HG02759 (cell line): ENCODE measurements around the gene RAB1A.
"Not testable (repeated sequence)": the region's sequence is repeated elsewhere in the genome, so short reads cannot be mapped to it uniquely, and the experiment has no call there.

Experiments used
- ATAC-seq: cut with Tn5 transposase; IDR thresholded peaks from one replicate; pipeline ENCODE4 v1.9.1; 2021; ENCODE audit warnings: mild to moderate bottlenecking, moderate library complexity; ENCODE audit not compliant: unreplicated experiment

RAB1A gene

DNA sequence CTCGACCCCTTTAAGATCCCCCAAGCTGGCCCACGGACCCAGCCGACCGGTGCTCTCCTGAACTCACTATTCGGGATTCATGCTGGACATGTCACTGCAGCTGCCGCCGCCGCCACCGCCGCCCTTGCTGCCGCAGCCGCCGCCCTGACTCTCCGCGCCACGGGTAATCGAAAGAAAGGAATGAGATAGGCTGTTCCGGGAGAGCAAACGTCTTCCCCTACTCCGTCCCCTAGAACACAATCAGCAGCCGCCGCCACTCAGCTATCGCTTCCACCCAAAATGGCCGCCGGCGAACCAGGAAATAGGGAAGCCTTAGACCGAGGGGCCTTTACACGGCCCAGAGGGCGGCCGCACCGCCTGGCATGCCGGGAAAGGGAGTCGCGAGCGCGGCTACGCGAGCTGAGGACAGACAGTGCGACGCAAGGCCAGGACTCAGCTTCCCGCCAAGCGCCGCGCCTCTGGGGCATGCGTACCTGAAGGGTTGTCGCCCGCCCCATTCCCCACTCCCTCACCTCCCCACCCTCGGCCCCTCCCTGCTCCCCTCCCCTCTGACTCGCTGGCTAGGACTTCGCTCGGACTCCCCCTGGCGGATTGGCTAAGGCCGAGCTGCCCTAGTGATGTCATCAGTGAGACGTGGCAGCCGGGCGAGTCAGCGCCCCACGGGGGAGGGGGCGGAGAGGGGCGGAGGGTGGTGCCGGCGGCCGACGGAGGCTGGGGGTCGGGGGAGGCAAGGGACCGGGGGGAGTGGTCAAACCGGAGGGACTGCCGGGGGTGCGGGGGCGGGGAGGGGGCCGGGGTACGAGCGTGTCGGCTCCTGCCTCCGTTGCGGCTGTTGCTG lies at the start of gene RAB1A:
TSS of gene RAB1A (minus strand) at position 281 of the 838 bp plus-strand sequence. CDS start at position 90, 191 bp downstream.
- peak; percentile 98 for ATAC-seq

DNA sequence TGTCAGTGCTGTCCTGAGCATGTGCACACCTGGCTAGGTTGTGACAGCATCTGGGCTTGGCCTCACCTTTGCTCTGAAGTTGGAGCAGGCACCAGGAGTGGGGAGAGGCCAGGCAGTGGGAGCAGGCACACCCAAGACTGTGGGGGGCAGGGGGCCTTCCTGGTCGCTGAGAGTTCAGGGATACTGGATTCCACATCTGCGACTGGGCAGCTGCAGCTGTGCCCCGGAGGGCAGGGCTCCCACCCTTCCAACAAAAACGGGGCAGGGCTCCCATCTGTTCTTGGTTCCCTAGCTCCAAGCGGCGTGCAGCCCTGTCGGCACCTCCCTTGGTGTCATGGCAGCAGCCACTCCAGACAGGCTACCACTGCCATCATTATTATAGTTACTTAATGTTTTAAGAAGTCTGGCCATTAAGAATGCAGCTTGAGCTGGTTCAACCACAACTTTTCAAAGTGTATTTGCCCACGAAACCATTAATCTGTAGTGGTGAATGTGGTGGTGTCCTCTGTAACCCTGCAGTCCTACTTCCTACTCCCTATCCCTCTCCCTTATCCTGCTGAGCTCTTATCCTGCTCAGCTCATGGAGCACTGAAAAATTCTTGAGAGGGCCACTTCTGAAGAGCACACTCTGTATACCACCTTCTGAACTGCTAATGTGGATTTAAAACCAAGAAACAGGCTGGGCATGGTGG lies 48.0 kb upstream of the RAB1A start:
- no peak for ATAC-seq

DNA sequence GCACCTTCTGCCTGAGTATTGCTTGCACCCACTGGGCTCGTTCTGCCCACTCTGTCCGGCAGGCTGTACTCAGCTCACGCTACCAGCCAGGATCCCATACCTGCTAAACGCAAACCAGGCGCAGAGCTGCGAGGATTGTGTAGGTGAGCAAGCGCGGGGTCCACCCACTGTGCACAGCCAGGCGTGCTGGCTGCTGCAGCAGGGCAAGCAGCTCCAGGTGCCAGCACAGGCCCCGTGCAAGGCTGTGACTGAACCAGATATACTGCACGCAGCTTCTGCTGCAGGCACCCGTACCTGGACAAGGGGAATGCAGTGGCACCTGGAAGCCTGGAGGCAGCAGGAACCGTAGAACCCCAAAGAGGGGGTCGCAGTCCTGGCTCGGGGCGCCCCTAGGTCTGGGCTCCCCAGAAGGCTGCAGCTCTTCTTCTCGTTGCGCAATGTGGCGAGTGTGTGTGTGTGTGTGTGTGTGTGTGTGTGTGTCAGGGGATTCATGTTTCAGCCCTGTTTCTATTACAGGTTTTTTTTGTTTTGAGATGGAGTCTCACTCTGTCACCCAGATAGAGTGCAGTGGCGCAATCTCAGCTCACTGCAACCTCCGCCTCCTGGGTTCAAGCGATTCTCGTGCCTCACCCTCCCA lies 46.1 kb upstream of the RAB1A start:
- ATAC-seq, result no peak

DNA sequence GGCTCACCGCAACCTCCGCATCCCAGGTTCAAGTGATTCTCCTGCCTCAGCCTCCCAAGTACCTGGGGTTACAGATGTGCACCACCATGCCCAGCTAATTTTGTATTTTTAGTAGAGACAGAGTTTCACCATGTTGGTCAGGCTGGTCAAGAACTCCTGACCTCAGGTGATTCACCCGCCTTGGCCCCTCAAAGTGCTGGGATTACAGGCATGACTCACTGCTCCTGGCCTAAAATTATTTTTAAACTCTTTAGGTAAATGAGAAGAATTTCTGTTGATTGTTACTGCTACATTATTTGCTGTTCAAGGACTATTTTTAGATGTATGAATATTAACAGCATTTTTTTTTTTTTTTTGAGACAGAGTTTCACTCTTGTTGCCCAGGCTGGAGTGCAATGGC lies 44.1 kb upstream of the RAB1A start:
- ATAC-seq, result not testable (repeated sequence)

DNA sequence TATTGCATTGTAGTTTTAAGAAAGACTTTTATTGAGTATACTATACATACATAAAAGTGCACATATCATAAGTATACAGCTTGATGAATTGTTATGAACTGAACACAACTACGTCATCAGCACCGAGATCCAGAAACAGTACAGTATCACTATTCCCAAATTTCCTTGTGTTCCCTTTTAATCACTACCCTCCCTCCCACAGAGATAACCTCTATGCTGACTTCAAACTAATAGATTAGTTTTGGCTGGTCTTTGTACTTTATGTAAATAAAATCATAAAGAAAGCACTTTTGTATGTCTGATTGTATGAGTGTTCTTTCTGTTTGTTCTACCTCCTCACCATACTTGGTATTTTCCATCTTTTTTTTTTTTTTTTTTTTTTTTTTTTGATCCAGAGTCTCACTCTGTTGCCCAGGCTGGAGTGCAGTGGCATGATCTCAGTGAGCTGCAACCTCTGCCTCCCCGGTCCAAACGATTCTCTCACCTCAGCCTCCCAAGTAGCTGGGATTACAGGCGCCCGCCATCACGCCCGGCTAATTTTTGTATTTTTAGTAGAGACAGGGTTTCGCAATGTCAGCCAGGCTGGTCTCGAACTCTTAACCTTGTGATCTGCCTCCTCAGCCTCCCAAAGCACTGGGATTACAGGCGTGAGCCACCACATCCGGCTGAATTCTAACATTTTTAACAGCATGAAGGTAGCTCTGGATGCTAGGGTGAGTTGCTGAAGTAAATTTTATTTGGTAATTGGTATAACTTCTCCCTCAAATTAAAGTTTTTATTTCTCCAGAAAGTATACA lies 43.3 kb upstream of the RAB1A start:
- no peak for ATAC-seq

DNA sequence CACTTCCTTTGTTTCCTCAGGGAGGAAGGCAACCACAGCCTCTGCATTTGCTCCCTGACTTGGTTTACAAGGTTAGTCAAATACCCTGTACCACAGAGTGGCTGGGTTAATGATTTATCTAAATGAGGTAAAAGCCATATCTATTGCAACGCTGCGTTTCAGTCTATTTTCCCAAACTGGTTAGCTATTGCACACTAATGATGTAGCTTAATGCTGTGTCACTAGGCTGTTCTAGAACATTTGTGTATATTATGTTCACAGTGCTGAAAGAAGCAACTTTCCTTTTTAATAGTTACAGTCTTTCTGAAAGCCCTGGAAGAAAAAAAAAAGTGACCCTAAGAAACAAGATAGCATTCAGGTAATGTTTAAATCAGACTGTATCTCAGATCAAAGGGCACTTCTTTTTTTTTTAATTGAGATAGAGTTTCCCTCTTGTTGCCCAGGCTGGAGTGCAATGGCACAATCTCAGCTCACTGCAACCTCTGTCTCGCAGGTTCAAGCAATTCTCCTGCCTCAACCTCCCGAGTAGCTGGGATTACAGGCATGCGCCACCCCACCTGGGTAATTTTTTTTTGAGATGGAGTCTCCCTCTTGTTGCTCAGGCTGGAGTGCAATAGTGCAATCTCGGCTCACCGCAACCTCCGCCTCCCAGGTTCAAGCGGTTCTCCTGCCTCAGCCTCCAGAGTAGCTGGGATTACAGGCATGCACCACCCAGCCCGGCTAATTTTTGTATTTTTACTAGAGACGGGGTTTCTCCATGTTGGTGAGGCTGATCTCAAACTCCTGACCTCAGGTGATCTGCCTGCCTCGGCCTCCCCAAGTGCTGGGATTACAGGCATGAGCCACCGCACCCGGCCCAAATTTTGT lies 40.9 kb upstream of the RAB1A start:
- not testable (repeated sequence) for ATAC-seq

DNA sequence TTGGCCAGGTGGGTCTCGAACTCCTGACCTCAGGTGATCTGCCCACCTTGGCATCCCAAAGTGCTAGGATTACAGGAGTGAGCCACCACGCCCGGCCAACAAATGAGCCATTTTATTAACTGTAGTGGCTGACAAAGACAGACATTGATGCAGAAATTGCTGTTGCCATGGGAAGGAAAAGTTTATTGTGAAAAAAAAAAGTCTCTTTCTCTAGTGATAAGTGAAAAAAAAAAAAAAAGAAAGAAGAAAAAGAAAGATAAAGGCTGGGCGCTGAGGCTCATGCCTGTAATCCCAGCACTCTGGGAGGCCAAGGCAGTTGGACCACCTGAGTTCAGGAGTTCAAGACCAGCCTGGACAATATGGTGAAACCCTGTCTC lies 39.8 kb upstream of the RAB1A start:
- no peak for ATAC-seq

DNA sequence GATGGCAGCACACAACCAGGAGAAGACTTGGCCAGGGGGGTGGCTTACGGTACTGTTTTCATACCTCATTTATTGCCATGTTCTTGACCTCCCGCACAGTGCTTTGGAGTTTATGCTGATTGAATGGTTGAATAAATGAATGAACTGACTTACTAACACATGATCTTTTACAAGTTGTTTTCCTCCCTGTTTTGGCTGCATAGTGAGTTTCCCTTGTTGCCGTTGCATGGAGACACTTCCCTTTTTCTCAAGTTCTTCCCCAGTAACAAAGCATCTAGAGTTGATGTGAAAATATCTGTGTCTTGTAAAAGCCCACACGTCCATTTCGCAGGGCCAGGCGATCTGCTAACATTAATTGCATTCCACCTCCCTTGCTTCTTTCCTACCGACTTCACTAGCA lies 35.7 kb upstream of the RAB1A start:
- ATAC-seq, result no peak

DNA sequence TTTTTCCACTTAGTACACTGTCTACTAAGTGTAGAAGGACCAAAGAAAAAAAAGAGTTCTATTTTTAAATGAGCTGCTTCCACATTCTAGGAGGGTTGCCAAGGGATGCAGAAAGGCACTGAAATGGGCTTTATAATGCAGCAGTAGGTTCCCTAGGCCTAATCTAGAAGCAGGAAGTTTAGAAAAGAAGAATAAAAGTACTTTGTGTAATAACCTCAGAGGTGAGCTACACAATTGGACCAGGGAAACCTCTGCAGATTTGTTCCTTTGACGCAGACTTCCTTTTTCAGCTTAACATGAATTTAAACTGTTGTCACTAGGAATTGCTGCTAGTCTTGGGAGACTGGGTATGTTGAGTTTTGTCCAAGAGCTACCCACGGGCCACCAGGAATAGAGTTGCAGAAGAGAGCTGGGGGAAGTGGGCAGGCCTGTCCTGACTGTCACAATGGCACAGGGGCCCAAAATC lies 34.6 kb upstream of the RAB1A start:
- no peak for ATAC-seq

DNA sequence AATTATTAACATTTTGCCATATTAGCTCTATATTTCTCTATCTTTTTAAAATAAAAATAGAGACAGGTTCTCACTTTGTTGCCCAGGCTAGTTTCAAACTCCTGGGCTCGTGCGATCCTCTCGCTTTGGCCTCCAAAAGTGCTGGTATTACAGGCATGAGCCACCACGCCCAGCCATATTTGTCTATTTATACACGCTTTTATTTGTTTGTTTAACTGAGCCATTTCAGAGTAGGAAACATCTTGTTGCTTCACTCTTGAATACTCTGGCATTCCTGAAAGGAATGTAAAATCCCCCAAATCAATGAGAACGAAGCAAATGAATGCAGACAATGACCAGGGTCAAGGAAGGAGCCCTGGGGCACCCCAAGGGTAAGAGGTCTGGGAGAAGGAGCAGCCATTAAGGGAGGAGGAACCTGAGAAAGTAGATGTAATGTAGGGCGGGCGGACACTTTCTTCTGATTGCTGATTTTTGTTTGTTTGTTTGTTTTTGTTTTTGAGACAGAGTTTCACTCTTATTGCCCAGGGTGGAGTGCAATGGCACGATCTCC lies 31.7 kb upstream of the RAB1A start:
- no peak for ATAC-seq

DNA sequence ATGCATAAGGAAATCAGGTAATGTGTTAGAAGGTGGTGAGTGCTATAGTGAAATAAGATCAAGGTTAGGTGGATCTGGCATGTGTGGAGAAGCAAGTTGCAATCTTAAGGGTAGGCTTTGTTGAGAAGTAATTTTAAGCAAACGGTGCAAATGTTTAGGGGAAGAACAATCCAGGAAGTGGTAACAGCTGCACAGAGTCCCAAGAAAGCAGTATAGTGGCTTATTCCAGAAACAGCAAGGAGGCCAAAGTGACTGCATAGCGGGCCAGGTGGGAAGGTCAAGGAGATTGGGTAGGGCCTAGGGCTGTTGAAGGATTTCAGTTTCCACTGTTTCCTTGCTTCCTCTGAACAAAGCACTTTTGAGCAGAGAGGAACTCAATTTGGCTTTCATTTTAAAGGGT lies 30.0 kb upstream of the RAB1A start:
- ATAC-seq, result no peak

DNA sequence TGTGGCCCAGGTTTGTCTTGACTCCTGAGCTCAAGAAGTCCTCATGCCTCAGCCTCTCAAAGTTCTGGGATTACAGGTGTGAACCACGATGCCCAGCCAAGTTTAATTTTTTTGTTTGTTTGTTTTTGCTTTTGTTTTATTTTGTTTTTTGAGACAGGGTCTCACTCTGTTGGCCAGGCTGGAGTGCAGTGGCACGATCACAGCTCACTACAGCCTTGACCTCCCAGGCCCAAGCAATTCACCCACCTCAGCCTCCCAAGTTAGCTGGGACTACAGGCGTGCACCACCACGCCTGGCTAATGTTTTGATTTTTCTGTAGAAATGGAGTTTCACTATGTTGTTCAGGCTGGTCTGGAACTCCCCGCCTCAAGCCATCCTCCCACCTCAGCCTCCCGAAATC lies 29.4 kb upstream of the RAB1A start:
- ATAC-seq, result no peak

DNA sequence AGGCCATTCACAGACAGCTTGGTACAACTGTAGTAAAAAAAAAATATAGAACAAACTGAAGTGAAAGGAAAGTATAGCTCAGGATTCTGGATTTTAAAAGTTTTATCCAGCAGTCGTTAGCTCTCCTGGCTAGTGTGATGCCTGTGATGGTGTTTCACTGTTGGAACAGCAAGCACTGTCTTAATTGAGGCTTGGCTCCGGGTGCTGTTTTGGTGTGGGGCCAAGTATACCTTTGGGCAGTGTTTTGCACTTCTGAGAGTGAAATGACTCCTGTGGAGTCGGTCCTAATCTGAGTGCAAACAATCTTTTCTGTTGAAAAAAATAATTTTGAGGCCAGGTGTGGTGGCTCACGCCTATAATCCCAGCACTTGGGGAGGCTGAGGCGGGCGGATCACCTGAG lies 28.7 kb upstream of the RAB1A start:
- ATAC-seq, result no peak

DNA sequence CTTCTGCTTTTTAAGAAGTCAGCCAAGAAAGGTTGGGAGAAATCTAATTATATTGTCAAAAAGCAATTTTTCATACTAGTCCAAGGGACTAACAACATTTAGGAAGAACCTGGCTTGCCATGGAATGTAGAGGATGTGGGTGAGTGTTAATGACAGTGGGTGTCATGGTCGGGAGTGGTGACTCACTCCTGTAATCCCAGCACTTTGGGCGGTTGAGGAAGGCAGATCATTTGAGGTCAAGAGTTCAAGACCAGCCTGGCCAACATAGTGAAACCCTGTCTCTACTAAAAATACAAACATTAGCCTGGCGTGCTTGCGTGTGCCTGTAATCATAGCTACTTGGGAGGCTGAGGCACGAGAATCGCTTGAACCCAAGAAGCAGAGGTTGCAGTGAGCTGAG lies 27.9 kb upstream of the RAB1A start:
- ATAC-seq, result not testable (repeated sequence)

DNA sequence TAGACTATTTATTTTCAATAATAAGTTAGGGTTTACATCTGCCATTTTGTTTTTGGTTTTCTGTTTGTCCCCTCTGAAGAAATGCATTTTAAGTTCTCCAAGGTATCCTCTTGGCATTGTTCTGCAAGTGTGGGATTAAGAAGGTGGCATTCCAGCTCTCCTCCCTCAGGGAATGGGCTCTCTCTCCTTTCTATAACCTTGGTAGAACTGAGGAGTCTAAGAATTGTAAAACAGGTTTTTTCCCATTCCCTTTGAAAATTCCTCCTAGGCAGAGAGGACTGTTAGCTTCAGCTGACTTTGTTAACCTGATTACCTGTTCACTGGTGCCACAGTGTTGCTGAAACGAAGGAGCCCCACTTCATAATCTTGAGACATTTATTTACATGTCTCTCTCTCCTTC lies 26.1 kb upstream of the RAB1A start:
- no peak for ATAC-seq

DNA sequence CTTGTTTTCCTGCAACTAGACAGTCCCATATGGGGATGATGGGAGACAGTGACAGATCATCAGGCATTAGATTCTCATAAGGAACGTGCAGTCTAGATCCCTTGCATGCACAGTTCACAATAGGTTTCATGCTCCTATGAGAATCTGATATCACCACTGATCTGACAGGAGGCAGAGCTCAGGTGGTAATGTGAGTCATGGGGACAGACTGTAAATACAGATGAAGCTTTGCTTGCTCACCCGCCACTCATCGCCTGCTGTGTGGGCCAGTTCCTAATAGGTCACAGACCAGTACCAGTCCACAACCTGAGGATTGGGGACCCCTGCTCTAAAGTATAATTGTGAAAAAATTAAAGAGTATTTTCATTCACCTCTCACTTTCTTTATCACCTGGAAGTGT lies 23.6 kb upstream of the RAB1A start:
- ATAC-seq, result no peak

DNA sequence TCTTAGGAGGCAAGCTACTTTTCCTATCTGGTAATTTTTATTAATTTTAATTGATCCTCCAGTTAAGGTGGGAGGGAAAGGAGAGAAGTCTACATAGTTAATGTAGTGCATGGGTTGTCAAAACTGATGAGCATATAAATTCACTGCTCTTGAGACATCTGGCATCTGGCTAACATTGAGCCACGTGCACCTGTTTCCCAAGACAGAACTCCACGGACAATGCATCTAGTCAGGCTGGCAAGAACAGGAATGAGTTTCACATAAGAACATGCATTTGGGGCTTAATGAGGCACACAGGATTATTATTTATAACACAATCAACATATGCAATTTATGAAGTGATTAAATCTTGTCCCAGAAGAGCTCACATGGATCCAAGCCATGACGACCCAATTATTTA lies 16.2 kb upstream of the RAB1A start:
- ATAC-seq, result no peak

DNA sequence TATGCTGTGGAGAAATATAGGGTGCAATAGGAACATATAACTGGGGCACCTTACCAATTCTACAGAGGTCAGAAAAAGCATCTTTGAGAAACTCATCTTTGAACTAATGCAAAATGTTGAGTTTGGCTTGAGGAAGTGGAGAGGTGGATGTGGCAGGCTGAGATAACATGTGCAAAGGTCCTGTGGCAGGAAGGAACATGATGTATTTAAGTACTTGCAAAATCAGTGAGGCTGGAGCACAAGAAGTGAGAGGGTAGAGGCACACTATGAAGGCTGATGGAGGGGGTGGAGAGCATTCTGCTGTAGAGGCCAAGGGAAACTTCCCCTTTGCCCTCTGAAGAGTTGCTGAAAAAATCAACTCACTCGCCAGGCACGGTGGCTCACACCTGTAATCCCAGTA lies 14.7 kb upstream of the RAB1A start:
- ATAC-seq, result no peak

DNA sequence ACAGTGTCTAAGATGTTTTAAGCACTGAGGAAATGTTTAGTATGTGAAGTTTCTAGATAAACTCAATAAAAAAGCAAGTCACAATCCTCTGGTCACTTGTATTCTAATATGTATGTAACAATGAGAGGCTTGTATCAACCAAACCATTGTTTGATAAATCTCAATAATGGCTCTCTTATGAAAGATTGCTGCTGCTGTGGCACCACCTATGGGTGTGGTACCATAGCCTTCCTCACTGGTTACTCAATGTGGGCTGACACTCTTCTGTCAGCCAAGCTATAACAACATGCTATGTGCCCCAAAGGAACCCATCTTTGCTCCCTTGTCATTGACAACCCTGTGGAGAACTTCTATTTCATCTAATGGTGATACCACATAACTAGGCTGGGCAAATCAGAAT lies 12.6 kb upstream of the RAB1A start:
- ATAC-seq, result no peak
